Left renal pelvis (tissue), 4 donors: Measurements from ENCODE around the gene SRBD1. TPM values are rescaled to one million over a fixed set of nuclear protein-coding genes. Genes with fewer than 3 reads are reported as not detected.

Experiments
- DNase-seq, 4 donors: peaks; one replicate each; pipeline ENCODE4 v3.0.0-alpha.2; 2013; ENCODE audit warnings: low read depth in 4 of 4, low spot score in 3 of 4
- polyA plus RNA-seq, 4 donors: library from polyadenylated mRNA; unstranded; fragments of 120-200 nt; gene quantifications; one replicate each; pipeline ENCODE4 v1.2.1, GENCODE V29; 2013; ENCODE audit not compliant: insufficient read length in 4 of 4

SRBD1 gene
- polyA plus RNA-seq, 4 donors = 21.3 to 29.2 (median 23.8) TPM

- DNase-seq = no peak
Observed at GRCh38 chr2:45339253-45339652, 271.8 kb downstream of the SRBD1 start.

Other genes starting within 250 kb of the SRBD1 start
- 10 to 100 TPM in 1 of 4 donors, 1 to 10 TPM in 3; 8.2 to 16.0 (median 9.0) TPM for gene PRKCE, start 40.4 kb upstream of the SRBD1 start, polyA plus RNA-seq